T-helper 2 cell treated with Interferon-gamma antibody and Interleukin-4, amounts not matched to agents 100 ng/mL and 5 ng/mL, for 36 hours (primary cell): ENCODE measurements around the gene PAIP1. TPM values are rescaled to one million over a fixed set of nuclear protein-coding genes. Genes with fewer than 3 reads are reported as not detected.

Experiments used
- intact Hi-C: fragments of 100-400 bp; cut with micrococcal nuclease; formaldehyde crosslinking; loops from one replicate; pipeline ENCODE4 v1.15.1; 2023
- total RNA-seq: library from RNA; stranded (reverse); gene quantifications from 2 replicates; pipeline ENCODE4 v1.2.3, GENCODE V29; 2022

Gene PAIP1
- total RNA-seq, 1 donor from 2014 or later, result 41.3 TPM

DNA sequence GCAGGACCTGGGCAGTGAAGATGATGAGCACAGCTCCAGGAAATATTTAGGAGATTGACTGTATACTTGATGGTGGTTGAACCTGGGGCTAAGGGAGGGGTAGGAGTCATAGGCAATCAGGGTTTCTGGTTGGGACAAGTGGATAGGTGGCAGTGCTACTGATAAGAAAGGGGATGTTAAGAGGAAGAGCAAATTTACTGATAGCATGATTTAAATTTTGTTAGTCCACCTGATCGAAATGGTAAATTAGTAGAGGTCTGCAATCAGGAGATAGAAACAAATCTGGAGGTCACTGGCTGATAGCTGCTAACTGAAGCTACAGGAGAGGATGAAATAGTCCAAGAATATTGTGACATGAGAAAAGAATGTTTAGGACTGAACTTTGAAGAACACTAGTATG is 36.3 kb downstream of the PAIP1 start:
- intact Hi-C loops, result no loop called here

DNA sequence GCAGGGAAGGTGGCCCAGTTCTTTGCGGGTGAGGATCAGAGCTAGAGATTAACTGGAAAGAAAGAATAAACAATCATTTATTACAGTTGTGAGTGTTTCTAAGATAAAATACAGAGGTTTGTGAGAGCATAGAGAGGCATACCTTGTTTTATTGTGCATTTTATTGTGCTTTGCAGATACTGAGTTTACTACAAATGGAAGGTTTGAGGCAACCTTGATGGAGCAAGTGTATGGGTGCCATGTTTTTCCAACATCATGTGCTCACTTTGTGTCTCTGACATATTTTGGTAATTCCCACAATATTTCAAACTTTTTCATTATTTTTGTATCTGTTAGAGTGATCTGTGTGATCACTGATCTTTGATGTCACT is 41.2 kb downstream of the PAIP1 start:
- intact Hi-C loops, result loop anchor here (1.0 kb wide), 5 partner anchors 31 to 394 kb away; partner anchors contain the start of gene HMGCS1

DNA sequence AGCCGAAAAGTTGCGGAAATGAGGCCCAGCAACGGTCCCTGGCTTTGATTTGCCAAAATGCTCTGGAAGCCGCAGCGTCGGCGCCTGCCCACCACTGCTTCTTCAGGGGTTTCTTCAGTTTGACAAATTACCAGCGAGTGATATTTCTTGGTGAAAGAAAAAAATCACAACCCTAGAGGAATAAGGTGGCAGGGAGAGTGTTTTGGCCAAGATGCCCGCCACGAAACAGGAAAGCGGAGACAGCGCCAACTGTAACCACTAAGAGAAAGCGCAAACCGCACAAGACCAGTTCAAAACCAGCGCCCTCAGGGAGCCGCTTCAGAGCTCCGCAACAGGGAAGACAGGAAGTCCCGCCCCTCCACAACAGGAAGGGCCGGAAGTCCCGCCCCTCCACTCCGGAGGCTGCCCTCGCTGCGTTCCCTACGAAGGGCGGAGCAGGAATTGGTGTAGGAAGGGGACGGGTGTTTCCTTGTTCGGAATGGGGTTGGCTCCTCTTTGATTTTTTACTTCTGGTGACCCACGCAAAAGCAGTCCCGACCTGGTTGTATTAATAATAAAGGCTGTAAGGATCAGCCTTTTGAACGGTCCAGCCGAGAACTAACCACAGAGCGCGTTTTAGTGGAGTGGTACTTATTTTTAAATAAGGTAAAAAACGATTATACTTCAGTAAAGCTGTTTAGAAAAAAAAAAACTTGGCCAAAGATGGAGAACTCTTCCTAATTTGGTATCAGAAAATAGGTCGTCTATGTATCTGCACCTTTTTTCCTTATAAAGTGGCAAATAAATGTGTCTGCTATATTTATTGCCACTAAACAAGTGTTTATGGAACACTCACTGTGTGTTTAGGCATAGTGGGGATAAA is 41.8 kb downstream of the PAIP1 start, which contains the start of gene C5orf34:
Gene C5orf34 (minus strand): TSS at position 333 of the 862 bp plus-strand sequence. CDS start 5,809 bp downstream, outside the sequence.
- intact Hi-C loops, result loop anchor here (1.0 to 5.0 kb wide), 6 partner anchors 31 to 758 kb away; partner anchors contain the start of genes CCDC152 and HMGCS1

DNA sequence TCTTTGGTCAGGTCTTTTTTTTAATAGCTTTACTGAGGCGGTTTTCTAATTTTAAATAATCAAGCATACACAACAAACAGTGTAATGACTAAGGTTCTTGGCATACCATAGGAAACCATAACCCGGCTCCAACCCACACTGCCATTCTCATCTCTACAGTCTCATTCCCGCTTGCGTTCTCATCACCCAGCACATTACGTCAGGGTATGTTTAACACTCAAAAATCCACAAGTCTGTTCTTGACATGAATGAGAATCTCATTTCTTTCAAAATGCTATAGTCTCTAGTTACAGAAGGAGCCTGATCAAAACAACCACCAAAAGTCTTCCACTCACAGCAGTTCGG is 42.4 kb downstream of the PAIP1 start:
- intact Hi-C loops, result loop anchor here (5.0 kb wide), 1 partner anchor 757 kb away; the partner anchor contains the start of gene CCDC152

DNA sequence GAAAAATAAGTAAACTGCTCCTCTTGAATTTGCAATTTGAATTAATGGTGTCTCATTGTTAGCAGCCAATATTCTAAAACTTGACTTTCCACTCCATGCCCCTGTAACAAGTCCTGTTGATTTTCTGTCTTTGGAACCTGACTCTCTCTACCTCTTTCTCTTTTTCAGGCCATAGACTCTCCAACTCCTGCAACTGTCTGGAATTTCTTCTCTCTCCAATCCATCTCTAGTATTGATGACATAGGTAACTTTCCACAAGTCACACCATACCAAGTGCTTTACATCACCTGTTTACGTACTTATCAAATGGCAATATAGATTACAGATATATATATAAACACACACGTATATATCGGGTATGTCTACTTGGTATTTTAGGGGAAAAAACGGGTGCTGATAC is 42.9 kb downstream of the PAIP1 start:
- intact Hi-C loops, result loop anchor here (5.0 kb wide), 1 partner anchor 757 kb away; the partner anchor contains the start of gene CCDC152

DNA sequence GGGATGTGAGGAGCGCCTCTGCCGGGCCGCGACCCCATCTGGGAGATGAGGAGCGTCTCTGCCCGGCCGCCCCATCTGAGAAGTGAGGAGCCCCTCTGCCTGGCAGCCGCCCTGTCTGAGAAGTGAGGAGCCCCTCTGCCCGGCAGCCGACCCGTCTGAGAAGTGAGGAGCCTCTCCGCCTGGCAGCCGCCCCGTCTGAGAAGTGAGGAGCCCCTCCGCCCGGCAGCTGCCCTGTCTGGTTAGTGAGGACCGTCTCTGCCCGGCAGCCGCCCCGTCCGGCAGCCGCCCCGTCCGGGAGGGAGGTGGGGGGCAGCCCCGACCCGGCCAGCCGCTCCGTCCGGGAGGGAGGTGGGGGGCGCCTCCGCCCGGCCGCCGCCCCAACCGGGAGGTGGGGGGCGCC is 45.8 kb downstream of the PAIP1 start:
- intact Hi-C loops, result loop anchor here (5.0 kb wide), 1 partner anchor 754 kb away; the partner anchor contains the start of gene CCDC152

DNA sequence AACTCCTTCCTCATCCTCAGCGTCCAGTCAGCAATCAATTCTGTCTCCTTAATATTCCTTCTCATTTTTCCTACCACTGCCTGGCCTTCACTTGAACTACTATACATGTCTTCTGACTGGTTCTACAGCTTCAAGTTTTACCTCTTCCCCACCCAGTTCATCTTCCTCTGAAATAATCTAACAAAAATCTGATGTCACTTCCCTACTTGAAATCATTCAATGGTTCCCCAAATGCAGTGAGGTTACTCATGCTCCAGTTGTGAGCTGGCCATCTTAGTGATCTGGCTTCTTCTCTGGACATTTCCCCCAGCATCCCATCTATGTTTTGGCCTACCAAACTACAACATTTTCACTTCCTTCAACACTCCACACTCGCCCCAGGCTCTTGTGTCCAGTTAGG is 58.3 kb downstream of the PAIP1 start:
- intact Hi-C loops, result no loop called here

DNA sequence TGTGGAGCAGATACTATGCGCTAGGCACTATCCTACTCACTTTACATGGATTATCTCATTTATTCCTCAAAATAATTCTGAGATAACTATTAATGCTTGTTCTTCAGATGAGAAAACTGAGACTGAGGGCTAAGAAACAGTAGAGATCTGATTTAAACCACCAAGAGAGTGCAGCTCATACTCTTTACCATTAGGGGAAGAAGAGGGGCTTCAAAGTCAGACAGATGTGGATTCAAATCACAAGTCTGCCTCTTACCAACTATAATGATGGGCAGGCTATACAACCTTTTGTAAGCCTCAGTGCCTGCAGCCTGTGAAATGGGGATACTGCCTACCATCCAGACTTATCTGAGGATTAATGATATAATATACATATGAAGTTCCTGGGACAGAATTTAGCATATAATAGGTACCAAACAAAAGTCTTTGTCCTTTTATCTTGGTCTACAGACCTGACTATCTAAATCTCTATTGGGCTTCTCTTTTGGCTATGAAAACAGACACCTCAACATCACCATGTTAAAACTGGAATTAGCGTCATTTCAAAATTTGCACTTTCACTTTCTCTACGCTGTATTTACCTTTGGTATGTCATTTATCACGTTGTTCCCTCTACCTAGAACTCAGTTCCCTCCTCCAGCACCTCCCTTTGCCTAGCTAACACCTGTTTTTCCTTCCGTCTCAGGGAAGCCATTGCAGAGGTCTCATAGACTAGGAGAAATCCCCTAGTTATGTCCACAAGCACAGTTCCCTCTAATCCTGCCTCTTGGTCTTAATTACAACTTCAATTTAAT is 59.4 kb downstream of the PAIP1 start:
- intact Hi-C loops, result no loop called here

DNA sequence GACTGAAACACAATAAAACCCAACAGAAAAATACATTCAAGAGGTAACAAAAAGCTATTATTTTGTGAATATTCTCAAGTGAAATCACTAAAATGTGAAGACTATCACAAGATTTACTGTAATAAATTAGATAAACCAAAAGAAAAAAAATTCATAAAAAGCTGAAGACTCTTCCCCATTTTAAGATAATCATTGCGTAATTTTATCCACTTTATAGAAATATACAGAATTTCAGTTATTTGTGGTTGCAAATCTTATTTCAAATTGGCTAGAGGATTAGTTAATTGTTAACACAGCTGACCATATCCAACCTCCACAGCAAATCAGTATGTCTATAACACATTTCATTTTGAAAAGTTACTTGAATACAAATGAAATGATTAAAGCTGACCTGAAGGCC is 65.6 kb downstream of the PAIP1 start:
- intact Hi-C loops, result no loop called here

DNA sequence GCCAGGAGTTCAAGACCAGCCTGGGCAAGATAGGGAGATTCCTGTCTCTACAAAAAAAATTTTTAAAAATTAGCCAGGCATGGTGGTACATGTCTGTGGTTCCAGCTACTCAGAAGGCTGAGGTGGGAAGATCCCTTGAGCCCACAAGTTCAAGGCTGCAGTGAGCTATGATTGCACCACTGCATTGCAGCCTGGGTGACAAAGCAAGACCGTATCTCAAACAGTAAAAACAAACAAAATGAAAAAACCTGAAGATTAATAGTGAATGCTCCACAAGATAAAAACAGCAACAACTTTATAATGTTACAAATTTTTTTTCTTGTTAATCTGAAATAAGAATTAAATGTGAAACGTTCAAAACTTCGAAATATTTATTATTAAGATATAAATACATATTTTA is 70.5 kb downstream of the PAIP1 start:
- intact Hi-C loops, result loop anchor here (10.0 kb wide), 1 partner anchor 1582 kb away; the partner anchor contains the start of gene RIMOC1

DNA sequence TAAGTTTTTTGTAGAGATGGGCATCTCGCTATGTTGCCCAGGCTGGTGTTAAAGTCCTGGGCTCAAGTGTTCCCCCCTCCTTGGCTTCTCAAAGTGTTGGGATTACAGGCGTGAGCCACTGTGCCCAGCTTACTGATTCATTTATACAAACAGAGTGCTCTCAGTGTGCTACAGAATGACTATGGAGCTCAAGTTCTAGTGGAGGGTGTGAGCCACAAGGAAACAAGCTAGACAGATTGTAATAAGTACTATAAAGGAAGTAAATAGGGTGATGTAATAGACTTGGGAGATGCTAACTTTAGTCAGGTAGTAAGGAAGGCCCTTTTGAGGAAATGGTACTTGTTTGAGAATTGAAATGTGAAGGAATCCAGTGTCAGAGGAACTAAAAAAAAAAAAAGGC is 71.5 kb downstream of the PAIP1 start:
- intact Hi-C loops, result loop anchor here (2.0 to 10.0 kb wide), 3 partner anchors 411 to 1581 kb away; partner anchors contain the start of gene RIMOC1

DNA sequence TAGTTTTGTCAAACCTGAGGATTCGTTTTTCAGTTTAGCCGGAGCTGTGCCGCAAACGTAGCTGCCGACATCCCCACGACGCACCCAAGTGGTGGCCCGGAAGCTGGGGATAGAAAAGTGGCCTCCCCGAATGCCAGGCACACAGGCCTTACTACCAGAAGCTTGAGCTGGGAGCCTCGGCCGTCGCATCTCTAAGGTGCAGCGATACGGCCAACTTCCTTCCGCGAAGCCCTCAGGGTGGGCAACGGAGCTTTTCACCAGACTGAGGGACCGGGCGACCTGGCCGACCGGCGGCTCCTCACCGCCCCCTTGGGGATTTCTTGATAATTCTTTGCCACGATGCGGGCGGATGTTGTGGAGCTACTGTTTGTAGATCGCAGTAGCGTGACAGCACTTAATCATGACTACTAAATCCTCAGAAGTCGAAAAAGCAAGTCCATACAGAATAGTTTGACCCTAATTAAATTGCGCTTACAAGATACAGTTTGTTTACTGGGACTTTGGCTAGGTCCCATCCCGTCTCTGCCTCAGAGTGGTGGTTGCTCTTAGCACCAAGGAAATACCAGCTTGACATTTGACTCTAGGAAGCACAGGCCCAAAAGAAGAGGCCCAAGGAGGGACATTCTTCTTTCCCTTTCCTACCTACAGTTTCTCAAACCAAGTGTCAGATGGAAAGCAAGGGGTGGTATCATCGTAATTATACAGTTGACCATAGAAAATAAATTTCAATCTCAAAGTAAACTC is 72.6 kb downstream of the PAIP1 start:
- intact Hi-C loops, result loop anchor here (1.0 to 10.0 kb wide), 9 partner anchors 31 to 1579 kb away; partner anchors contain the start of genes C5orf34, HMGCS1, NNT and RIMOC1

DNA sequence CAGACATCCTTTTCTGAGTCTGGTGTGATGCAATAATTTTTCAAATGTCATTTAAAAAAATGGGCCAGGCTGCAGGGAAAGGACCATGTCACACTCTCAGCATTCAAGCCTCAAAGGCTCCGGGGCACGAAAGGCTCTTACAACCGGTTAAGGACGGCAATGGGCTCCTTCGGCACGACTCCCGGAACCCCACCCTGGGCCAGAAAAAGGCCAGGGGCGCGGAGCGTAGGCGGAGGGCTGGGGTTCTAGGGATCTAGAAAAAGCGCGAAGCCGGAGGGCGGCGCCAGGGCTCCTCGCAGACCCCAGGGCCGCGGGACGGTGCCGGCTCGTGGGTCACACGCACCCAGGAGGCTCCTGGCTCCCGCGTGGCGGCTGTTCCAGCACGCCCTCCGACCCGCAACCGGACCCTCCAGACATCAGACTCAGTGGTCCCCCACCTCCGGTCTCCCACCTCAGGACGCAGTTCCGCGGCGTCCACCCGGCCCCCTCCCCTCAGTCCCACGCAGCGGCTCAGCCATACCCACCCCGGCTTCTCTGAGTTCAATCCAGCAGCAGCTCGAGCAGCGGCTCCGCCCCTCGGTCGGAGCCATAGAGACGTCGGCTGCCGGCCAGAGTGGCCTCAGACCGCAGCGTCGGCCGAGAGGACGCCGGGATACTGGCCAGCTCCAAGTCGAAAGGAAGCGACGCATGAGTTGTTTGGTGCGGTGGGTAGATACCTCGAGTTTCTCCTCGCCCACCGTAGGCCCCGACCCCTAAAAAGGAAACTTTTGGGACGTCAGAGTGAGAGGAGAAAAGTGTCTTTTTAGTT is 73.4 kb downstream of the PAIP1 start, which contains the start of gene TMEM267:
Gene TMEM267 (minus strand): TSS at position 568 of the 808 bp plus-strand sequence. CDS start 29,896 bp downstream, outside the sequence.
- intact Hi-C loops, result loop anchor here (1.0 to 10.0 kb wide), 15 partner anchors 32 to 1579 kb away; partner anchors contain the start of genes C5orf34, HMGCS1, NIM1K and NNT

DNA sequence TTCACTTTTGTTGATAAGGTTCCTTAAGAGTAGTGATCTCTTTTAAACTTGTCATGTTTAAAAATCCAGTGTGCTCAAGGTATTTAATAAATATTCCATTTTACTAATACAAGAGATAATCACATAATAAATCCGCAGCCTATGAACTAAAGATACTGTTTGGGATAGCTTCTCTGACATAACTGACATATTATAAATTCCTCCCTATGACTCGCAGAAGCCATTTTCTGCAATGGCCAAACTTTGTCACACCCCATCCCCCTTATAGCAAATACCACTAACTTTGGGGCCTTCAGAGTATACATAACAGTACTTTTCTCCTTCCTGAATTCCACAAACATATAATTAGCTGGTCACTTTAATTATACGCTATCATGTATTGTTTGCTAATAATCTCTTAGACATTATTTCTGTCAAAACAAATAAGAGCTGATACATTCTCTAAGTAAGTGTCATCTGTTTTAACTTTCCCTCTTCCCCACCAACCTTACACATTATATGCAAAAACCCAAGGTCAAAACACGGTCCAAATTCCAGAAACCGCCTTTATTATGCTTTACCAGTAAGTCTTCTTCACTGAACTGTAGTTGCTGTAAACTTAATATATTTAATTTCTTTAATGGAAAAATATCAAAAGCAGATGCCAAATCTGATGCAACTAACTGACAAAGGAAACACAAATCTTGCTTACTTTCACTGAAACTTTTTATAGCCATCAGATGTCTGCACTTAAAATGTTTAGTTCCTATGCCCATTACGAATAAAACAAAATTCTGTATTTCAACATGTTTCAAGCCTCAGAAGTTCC is 74.2 kb downstream of the PAIP1 start:
- intact Hi-C loops, result loop anchor here (1.0 to 10.0 kb wide), 9 partner anchors 74 to 1578 kb away; partner anchors contain the start of genes NIM1K and RIMOC1

Other genes with a start within 250 kb of the PAIP1 start
- 78.6 and 80.2 TPM in 2 replicates for gene HMGCS1, start 243.7 kb downstream of the PAIP1 start, total RNA-seq
- 15.2 and 16.4 TPM in 2 replicates for gene CCL28, start 144.7 kb downstream of the PAIP1 start, total RNA-seq
- gene TMEM267, start 73.2 kb downstream of the PAIP1 start, total RNA-seq, result 14.6 and 16.9 TPM in 2 replicates
- gene C5orf34, start 41.9 kb downstream of the PAIP1 start, total RNA-seq, result 7.9 and 8.0 TPM in 2 replicates
- 87.2 and 89.5 TPM in 2 replicates for gene NNT, start 46.1 kb upstream of the PAIP1 start, total RNA-seq